ENCODE data around the gene AATK.

The AATK gene

DNA sequence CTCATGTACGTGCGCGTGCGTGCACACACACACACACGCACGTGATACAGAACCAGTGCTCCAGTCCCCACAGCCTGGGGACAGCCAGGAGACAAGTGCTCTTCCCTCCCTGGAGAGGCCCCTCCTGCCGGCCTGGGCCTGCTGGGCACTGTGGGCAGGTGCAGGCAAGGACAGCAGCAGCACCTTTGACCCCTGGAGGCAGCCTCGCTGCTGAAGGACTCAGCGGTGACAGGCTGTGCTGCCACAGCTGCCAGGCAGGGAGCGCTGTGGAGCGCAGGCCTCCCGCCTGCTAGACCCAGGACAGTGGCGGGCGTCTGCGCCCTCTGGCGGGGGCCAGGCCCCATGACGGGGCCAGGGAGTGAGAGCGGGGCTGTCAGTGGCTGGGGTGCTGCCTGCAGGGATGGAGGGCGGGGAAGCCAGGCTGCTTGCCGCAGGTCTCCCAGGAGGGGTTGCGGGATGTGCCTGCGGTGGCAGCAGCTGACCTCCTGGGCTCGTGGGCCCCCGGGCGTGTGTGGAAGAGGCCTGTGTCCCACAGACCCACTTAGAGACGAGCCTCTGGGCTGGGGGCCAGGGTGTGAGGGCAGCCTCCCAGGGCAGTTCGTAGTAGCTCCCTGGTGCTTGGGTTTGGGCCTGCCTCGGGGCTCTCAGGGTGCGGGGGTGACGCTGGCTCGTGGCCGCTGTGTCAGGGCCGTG lies 64.3 kb downstream of the AATK start:
- peaks cover 3 to 25% of the 10 kb centered on the region in 2 donors for H3K4me1 ChIP-seq (ENCODE audit: control insufficient read depth in 1 of 2, insufficient read depth in 2 of 2, low read length in 2 of 2)
- H3K27me3 ChIP-seq (ENCODE audit: low read depth, low read length): no peaks in the 10 kb centered on the region
- no peak overlapping the region for H3K27ac ChIP-seq (ENCODE audit: low read length)
- H3K36me3 ChIP-seq (ENCODE audit: control insufficient read depth in 1 of 2, insufficient read depth in 2 of 2, low read length in 2 of 2): peaks cover 12 to 56% of the 10 kb centered on the region in 2 donors
- H3K9me3 ChIP-seq (ENCODE audit: control insufficient read depth in 1 of 2, low read length in 2 of 2): no peaks in the 10 kb centered on the region
- H3K4me3 ChIP-seq (ENCODE audit: low read depth in 1 of 2, low read length in 2 of 2): no peak overlapping the region

DNA sequence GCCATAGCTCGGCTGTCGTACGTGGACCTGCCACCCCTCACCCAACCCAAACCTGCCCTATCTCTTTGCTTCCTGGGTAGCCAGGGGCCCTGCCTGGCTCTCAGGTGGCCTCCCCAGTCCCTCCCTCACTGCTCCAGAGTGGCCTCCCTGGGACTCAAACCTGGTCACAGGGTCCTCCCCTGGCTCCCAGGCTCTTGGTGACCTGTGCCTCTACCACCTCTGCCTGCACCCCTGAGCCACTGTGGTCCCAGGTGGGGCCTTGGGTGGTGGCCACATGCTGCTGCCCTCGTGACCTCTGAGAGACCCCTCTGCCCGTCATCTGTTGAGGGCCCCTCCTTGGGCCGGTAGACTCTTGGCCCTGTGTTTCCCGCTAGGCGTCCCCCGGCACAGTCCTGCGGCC lies 65.4 kb downstream of the AATK start:
- Histone ChIP-seq H3K36me3 (ENCODE audit: control insufficient read depth in 1 of 2, insufficient read depth in 2 of 2, low read length in 2 of 2) (peaks cover 12 to 45% of the 10 kb centered on the region in 2 donors), H3K4me1 (ENCODE audit: control insufficient read depth in 1 of 2, insufficient read depth in 2 of 2, low read length in 2 of 2) (peaks cover 8 to 36% of the 10 kb centered on the region in 2 donors), H3K27me3 (ENCODE audit: low read depth, low read length) (no peaks in the 10 kb centered on the region), H3K27ac (ENCODE audit: low read length) (no peak overlapping the region), H3K9me3 (ENCODE audit: control insufficient read depth in 1 of 2, low read length in 2 of 2) (no peaks in the 10 kb centered on the region), H3K4me3 (ENCODE audit: low read depth in 1 of 2, low read length in 2 of 2) (no peak overlapping the region)

DNA sequence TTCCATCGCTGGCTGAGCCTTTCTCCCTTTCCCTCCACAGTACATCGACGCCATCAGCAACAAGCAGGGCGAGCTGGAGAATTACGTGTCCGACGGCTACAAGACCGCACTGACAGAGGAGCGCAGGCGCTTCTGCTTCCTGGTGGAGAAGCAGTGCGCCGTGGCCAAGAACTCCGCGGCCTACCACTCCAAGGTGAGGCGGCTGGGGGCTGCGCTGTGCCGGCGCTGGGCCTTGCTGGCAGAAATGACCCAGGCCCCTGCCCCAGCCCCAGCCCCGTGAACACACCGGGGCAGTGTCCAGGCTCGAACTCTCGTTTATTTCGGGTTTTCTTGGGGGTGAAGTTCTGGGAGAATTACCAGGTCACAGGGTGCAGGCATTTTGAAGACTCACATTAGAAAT lies 66.1 kb downstream of the AATK start:
- Histone ChIP-seq H3K27ac (ENCODE audit: low read length) (no peak overlapping the region), H3K9me3 (ENCODE audit: control insufficient read depth in 1 of 2, low read length in 2 of 2) (no peaks in the 10 kb centered on the region), H3K4me1 (ENCODE audit: control insufficient read depth in 1 of 2, insufficient read depth in 2 of 2, low read length in 2 of 2) (peaks cover 13 to 44% of the 10 kb centered on the region in 2 donors), H3K4me3 (ENCODE audit: low read depth in 1 of 2, low read length in 2 of 2) (no peak overlapping the region), H3K36me3 (ENCODE audit: control insufficient read depth in 1 of 2, insufficient read depth in 2 of 2, low read length in 2 of 2) (peaks cover 12 to 37% of the 10 kb centered on the region in 2 donors), H3K27me3 (ENCODE audit: low read depth, low read length) (no peaks in the 10 kb centered on the region)

DNA sequence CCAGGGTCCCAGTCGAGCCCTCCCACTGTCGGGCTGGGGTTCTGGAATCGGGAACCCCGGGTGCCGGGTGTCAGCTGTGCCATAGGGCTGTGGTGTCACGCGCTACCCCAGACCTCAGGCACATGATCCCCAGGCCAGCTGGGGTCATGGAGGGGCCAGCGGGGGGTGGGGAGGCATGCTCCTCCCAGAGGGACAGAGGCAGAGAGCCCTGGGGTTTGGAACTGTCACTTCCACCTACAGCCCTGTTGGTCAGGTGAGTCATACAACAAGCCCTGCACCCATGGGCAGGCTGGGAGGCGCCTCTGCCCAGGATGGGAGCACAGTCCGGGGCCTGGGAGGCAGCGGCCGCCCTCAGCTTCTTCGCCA lies 68.1 kb downstream of the AATK start:
- no peaks in the 10 kb centered on the region for H3K9me3 ChIP-seq (ENCODE audit: control insufficient read depth in 1 of 2, low read length in 2 of 2)
- H3K27me3 ChIP-seq (ENCODE audit: low read depth, low read length): no peaks in the 10 kb centered on the region
- no peak overlapping the region for H3K4me3 ChIP-seq (ENCODE audit: low read depth in 1 of 2, low read length in 2 of 2)
- H3K36me3 ChIP-seq (ENCODE audit: control insufficient read depth in 1 of 2, insufficient read depth in 2 of 2, low read length in 2 of 2): peaks cover 6 to 20% of the 10 kb centered on the region in 2 donors
- H3K4me1 ChIP-seq (ENCODE audit: control insufficient read depth in 1 of 2, insufficient read depth in 2 of 2, low read length in 2 of 2): peaks cover 13 to 53% of the 10 kb centered on the region in 2 donors
- H3K27ac ChIP-seq (ENCODE audit: low read length): peak overlapping the region; percentile 83

- Histone ChIP-seq H3K27ac (ENCODE audit: low read length) (peak overlapping the region; percentile 83), H3K27me3 (ENCODE audit: low read depth, low read length) (no peaks in the 10 kb centered on the region), H3K36me3 (ENCODE audit: control insufficient read depth in 1 of 2, insufficient read depth in 2 of 2, low read length in 2 of 2) (peaks cover 6 to 20% of the 10 kb centered on the region in 2 donors), H3K4me3 (ENCODE audit: low read depth in 1 of 2, low read length in 2 of 2) (no peak overlapping the region), H3K9me3 (ENCODE audit: control insufficient read depth in 1 of 2, low read length in 2 of 2) (no peaks in the 10 kb centered on the region), H3K4me1 (ENCODE audit: control insufficient read depth in 1 of 2, insufficient read depth in 2 of 2, low read length in 2 of 2) (peaks cover 13 to 53% of the 10 kb centered on the region in 2 donors)
Observed at GRCh38 chr17:81097134-81097942, 68.7 kb downstream of the AATK start.

DNA sequence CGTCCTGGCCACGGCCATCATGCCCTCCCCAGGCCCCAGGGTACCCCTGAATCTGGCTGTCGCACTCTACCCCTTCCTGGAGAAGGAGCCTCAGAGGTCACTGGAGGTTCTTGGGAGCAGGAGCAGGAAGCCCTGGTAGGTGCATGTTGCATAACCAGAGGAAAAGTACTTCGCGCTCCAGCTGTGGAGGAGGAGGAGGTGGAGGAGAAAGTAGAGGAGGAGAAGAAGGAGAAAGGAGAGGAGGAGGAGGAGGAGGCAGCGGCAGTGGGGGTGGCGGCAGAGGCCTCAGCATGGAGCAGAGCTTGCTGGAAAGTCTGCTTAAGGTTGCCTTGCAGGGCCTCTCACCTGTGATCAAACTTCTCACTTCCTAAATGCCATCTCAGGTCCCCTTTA lies 69.3 kb downstream of the AATK start:
- peaks cover 6 to 20% of the 10 kb centered on the region in 2 donors for H3K36me3 ChIP-seq (ENCODE audit: control insufficient read depth in 1 of 2, insufficient read depth in 2 of 2, low read length in 2 of 2)
- H3K27ac ChIP-seq (ENCODE audit: low read length): no peak overlapping the region
- peaks cover 13 to 48% of the 10 kb centered on the region in 2 donors for H3K4me1 ChIP-seq (ENCODE audit: control insufficient read depth in 1 of 2, insufficient read depth in 2 of 2, low read length in 2 of 2)
- no peak overlapping the region for H3K4me3 ChIP-seq (ENCODE audit: low read depth in 1 of 2, low read length in 2 of 2)
- H3K27me3 ChIP-seq (ENCODE audit: low read depth, low read length): no peaks in the 10 kb centered on the region
- H3K9me3 ChIP-seq (ENCODE audit: control insufficient read depth in 1 of 2, low read length in 2 of 2): no peaks in the 10 kb centered on the region

GRCh38 chr17:81095383-81095762 lies 70.6 kb downstream of the AATK start:
- H3K9me3 ChIP-seq (ENCODE audit: control insufficient read depth in 1 of 2, low read length in 2 of 2): no peaks in the 10 kb centered on the region
- no peaks in the 10 kb centered on the region for H3K27me3 ChIP-seq (ENCODE audit: low read depth, low read length)
- peaks cover 13 to 45% of the 10 kb centered on the region in 2 donors for H3K4me1 ChIP-seq (ENCODE audit: control insufficient read depth in 1 of 2, insufficient read depth in 2 of 2, low read length in 2 of 2)
- H3K27ac ChIP-seq (ENCODE audit: low read length): peak overlapping the region; percentile 45
- peaks cover 0 to 10% of the 10 kb centered on the region in 2 donors for H3K36me3 ChIP-seq (ENCODE audit: control insufficient read depth in 1 of 2, insufficient read depth in 2 of 2, low read length in 2 of 2)
- no peak overlapping the region for H3K4me3 ChIP-seq (ENCODE audit: low read depth in 1 of 2, low read length in 2 of 2)

DNA sequence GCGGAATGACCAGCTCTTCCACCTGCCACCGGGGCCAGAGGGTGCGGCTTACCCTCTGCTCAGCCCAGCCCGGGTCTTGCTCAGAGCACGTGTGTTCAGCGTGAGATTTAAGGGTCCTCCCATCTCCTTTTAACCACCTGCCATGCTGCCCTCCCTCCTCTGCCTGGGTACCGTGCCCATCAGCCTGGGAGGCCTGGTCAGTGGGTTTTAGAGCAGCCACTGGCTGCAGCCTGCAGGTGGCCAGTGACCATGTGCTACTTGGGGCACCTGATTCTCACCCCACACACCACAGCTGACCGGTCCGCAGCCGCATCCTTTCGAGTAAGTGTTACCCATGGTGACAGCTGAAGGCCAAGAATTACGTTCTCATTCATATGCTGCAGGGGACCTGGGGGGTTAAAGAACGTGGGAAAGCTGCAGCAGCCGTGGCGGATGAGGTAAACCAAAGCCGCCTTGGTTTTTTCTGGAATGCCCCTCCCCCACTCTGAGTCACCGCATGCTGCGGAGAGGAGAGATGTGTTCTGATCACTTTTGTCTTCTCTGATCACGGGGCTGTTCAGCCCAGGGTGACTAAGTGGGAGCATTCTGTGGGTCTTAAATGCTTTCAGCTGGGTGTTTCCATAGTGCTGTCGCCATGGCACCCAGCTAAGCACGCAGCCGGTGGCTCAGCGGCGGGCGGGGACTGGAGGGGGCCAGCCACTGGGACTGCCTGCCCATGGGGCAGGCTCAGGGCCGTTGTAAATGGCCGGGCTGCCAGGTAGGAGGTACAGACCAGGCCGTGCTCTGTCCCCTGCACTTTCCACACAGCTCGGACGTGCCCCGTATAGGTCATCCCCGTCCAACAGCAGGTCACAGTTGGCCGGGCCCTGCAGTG lies 71.3 kb downstream of the AATK start:
- Histone ChIP-seq H3K27me3 (ENCODE audit: low read depth, low read length) (no peaks in the 10 kb centered on the region), H3K9me3 (ENCODE audit: control insufficient read depth in 1 of 2, low read length in 2 of 2) (no peaks in the 10 kb centered on the region), H3K27ac (ENCODE audit: low read length) (peak overlapping the region; percentile 45), H3K4me3 (ENCODE audit: low read depth in 1 of 2, low read length in 2 of 2) (no peak overlapping the region), H3K36me3 (ENCODE audit: control insufficient read depth in 1 of 2, insufficient read depth in 2 of 2, low read length in 2 of 2) (peaks cover 0 to 4% of the 10 kb centered on the region in 2 donors), H3K4me1 (ENCODE audit: control insufficient read depth in 1 of 2, insufficient read depth in 2 of 2, low read length in 2 of 2) (peaks cover 13 to 47% of the 10 kb centered on the region in 2 donors)

GRCh38 chr17:81093619-81094508 lies 72.2 kb downstream of the AATK start:
- peaks cover 13 to 49% of the 10 kb centered on the region in 2 donors for H3K4me1 ChIP-seq (ENCODE audit: control insufficient read depth in 1 of 2, insufficient read depth in 2 of 2, low read length in 2 of 2)
- H3K36me3 ChIP-seq (ENCODE audit: control insufficient read depth in 1 of 2, insufficient read depth in 2 of 2, low read length in 2 of 2): peaks cover 0 to 6% of the 10 kb centered on the region in 2 donors
- H3K27ac ChIP-seq (ENCODE audit: low read length): peak overlapping the region; percentile 40
- no peak overlapping the region for H3K4me3 ChIP-seq (ENCODE audit: low read depth in 1 of 2, low read length in 2 of 2)
- H3K9me3 ChIP-seq (ENCODE audit: control insufficient read depth in 1 of 2, low read length in 2 of 2): no peaks in the 10 kb centered on the region
- no peaks in the 10 kb centered on the region for H3K27me3 ChIP-seq (ENCODE audit: low read depth, low read length)

DNA sequence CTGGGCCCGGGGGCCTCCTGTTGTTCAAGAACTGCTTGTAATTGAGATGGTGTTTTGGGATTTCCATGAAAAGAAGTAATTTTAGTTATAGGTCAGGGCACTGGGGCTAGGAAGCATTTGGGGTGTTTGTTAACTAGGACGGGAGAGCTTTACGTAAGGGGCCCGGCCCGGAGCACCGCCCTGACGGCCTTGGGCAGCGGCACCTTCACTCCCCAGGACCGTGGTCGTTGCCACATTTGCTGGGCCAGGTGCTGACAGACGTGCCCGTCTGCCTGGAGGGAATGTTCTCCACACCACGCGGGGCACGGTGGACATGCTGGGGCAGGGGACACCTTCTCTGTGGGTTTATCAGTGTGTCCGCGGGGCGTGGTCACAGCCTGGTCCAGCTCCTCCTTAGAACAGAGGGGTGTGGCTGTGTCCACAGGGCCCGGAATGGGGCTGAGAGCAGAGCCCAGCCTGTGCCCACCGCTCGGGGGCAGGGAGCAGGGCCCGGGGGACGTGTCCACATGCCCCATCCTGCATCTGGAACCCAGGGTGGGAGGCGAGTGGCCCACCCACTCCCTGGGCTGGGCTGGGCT lies 73.4 kb downstream of the AATK start:
- Histone ChIP-seq H3K4me1 (ENCODE audit: control insufficient read depth in 1 of 2, insufficient read depth in 2 of 2, low read length in 2 of 2) (peaks cover 13 to 44% of the 10 kb centered on the region in 2 donors), H3K4me3 (ENCODE audit: low read depth in 1 of 2, low read length in 2 of 2) (no peak overlapping the region), H3K27ac (ENCODE audit: low read length) (no peak overlapping the region), H3K9me3 (ENCODE audit: control insufficient read depth in 1 of 2, low read length in 2 of 2) (no peaks in the 10 kb centered on the region), H3K36me3 (ENCODE audit: control insufficient read depth in 1 of 2, insufficient read depth in 2 of 2, low read length in 2 of 2) (peaks cover 0 to 18% of the 10 kb centered on the region in 2 donors), H3K27me3 (ENCODE audit: low read depth, low read length) (no peaks in the 10 kb centered on the region)

All from muscle layer of duodenum (tissue), 2 donors.